Measurements from ENCODE around the gene TMBIM1. TPM values are rescaled to one million over a fixed set of nuclear protein-coding genes. Genes with fewer than 3 reads are reported as not detected.

The TMBIM1 gene
- total RNA-seq, 1 donor from 2014 or later, result 86.4 TPM

GRCh38 chr2:218290316-218291261, 1.7 kb downstream of the TMBIM1 start:
- Mint-ChIP-seq H3K27me3 (ENCODE audit: unreplicated experiment) (no peaks in the 10 kb centered on the region), H3K36me3 (ENCODE audit: unreplicated experiment) (no peaks in the 10 kb centered on the region), H3K4me1 (ENCODE audit: unreplicated experiment) (peaks cover 56% of the 10 kb centered on the region), H3K27ac (ENCODE audit: unreplicated experiment) (peak overlapping the region; percentile 88), H3K9me3 (ENCODE audit: unreplicated experiment) (no peaks in the 10 kb centered on the region), H3K4me3 (ENCODE audit: unreplicated experiment) (peak overlapping the region; percentile 80)
- no peak for DNase-seq (ENCODE audit: extremely low spot score, unreplicated experiment)
- TF ChIP-seq CTCF (IDR thresholded peaks at IDR 0.05), result no peak

DNA sequence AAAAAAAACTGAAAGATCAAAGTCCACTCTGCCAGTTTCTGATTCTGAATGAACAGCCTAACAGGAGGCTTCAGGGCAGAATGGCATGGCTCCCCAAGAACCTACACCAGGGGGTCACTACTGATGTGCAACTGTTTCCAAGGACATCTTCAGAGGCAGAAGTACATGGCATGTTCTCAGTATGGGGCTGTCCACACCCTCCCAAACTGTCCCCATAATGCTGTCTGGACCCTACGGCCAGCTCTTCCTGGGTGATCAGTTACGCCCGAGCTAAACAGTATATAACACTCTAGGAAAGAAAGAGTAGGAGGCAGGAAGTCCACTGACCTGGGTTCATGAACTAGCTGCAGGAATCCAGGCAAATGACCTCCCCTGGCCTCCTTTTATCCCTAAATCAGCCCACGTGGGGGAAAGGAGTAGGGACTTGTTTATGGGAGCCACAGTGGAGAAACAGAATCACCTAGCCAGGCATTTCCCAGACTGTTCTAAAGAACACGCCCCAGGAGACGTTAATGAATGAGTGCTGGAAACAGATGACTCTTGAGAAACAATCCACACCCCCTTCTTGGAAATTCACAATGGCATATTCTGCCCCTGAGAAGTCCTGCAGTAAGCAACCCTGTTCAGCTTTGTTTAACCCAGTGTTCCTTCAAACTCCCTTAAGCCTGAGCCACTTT, 2.5 kb downstream of the TMBIM1 start:
- TF ChIP-seq CTCF (IDR thresholded peaks at IDR 0.05), result no peak
- Mint-ChIP-seq H3K27ac (ENCODE audit: unreplicated experiment) (peak overlapping the region; percentile 88), H3K9me3 (ENCODE audit: unreplicated experiment) (no peaks in the 10 kb centered on the region), H3K36me3 (ENCODE audit: unreplicated experiment) (no peaks in the 10 kb centered on the region), H3K4me1 (ENCODE audit: unreplicated experiment) (peaks cover 63% of the 10 kb centered on the region), H3K4me3 (ENCODE audit: unreplicated experiment) (peak overlapping the region; percentile 55), H3K27me3 (ENCODE audit: unreplicated experiment) (no peaks in the 10 kb centered on the region)
- DNase-seq (ENCODE audit: extremely low spot score, unreplicated experiment), result no peak

GRCh38 chr2:218286570-218287459, 5.5 kb downstream of the TMBIM1 start:
- H3K36me3 Mint-ChIP-seq (ENCODE audit: unreplicated experiment), result no peaks in the 10 kb centered on the region
- peak; percentile 92 for DNase-seq (ENCODE audit: extremely low spot score, unreplicated experiment)
- no peaks in the 10 kb centered on the region for H3K9me3 Mint-ChIP-seq (ENCODE audit: unreplicated experiment)
- peak overlapping the region; percentile 97 for H3K27ac Mint-ChIP-seq (ENCODE audit: unreplicated experiment)
- H3K27me3 Mint-ChIP-seq (ENCODE audit: unreplicated experiment), result no peaks in the 10 kb centered on the region
- peaks cover 66% of the 10 kb centered on the region for H3K4me1 Mint-ChIP-seq (ENCODE audit: unreplicated experiment)
- H3K4me3 Mint-ChIP-seq (ENCODE audit: unreplicated experiment), result peak overlapping the region; percentile 76
- no peak for TF ChIP-seq CTCF (IDR thresholded peaks at IDR 0.05)

DNA sequence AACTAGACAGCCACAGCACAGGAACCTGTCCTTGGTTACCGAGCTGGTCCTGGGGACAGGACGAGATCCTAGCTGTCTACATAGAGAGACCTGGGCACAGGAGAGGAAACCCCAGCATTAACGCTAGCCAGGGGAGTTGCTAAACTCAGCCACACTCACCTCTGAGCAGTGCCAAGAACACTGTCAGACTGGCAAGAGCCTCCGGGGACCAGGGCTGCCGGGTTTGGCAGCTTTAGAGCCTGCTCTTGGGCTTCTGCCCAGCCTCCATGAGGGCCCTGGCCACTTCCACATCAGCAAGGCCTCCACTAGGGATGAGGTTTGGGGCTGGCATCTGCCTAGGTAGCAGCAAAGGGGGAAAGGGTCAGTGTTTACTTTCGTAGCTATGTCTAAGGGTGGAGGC, 6.7 kb downstream of the TMBIM1 start:
- Mint-ChIP-seq H3K4me1 (ENCODE audit: unreplicated experiment) (peaks cover 57% of the 10 kb centered on the region), H3K27me3 (ENCODE audit: unreplicated experiment) (no peaks in the 10 kb centered on the region)

More for the DNA sequence above, 6.7 kb downstream of the TMBIM1 start:
- Mint-ChIP-seq H3K27ac (ENCODE audit: unreplicated experiment) (peak overlapping the region; percentile 97), H3K9me3 (ENCODE audit: unreplicated experiment) (no peaks in the 10 kb centered on the region), H3K4me3 (ENCODE audit: unreplicated experiment) (peak overlapping the region; percentile 76), H3K36me3 (ENCODE audit: unreplicated experiment) (peaks cover 4% of the 10 kb centered on the region)
- TF ChIP-seq CTCF (IDR thresholded peaks at IDR 0.05), result no peak
- DNase-seq (ENCODE audit: extremely low spot score, unreplicated experiment), result no peak
